Inflammatory macrophage treated with lipopolysaccharide for 4 hours (primary cell): ENCODE data around the gene CANT1.
"Not testable (repeated sequence)": the region's sequence is repeated elsewhere in the genome, so short reads cannot be mapped to it uniquely, and the experiment has no call there.

Experiments
- DNase-seq: peaks from one replicate; pipeline ENCODE4 v3.0.0-alpha.2; 2020

CANT1 gene

GRCh38 chr17:79027274-79027924, 17.8 kb upstream of the CANT1 start:
- DNase-seq = no peak

GRCh38 chr17:79026376-79027273, 17.1 kb upstream of the CANT1 start:
- no peak for DNase-seq

- no peak for DNase-seq
These were observed 15.6 kb upstream of the CANT1 start for GRCh38 chr17:79024901-79025737.

- DNase-seq = peak; percentile 39
These were observed 14.6 kb upstream of the CANT1 start, which contains the start of gene C1QTNF1 for GRCh38 chr17:79023886-79024771. TSS of gene C1QTNF1 (plus strand) at chr17:79024169. CDS start at chr17:79043969, 19,800 bp downstream.

GRCh38 chr17:79023180-79023705, 13.7 kb upstream of the CANT1 start:
- no peak for DNase-seq

- DNase-seq = no peak
These were observed 13.0 kb upstream of the CANT1 start for GRCh38 chr17:79022507-79022991.

- not testable (repeated sequence) for DNase-seq
These were observed 12.4 kb upstream of the CANT1 start for GRCh38 chr17:79021929-79022328.

GRCh38 chr17:79020631-79021301, 11.2 kb upstream of the CANT1 start:
- DNase-seq = no peak

GRCh38 chr17:79019632-79020584, 10.3 kb upstream of the CANT1 start:
- peak; percentile 80 for DNase-seq

GRCh38 chr17:79019261-79019631, 9.7 kb upstream of the CANT1 start:
- DNase-seq = no peak

GRCh38 chr17:79018370-79018695, 8.8 kb upstream of the CANT1 start:
- DNase-seq = no peak

- no peak for DNase-seq
These were observed 8.2 kb upstream of the CANT1 start for GRCh38 chr17:79017546-79018369.

GRCh38 chr17:79014158-79014758, 4.7 kb upstream of the CANT1 start:
- DNase-seq = no peak

GRCh38 chr17:79012563-79013134, 3.1 kb upstream of the CANT1 start:
- DNase-seq = no peak

GRCh38 chr17:79011451-79012147, 2.0 kb upstream of the CANT1 start:
- DNase-seq = no peak

- no peak for DNase-seq
These were observed 711 bp upstream of the CANT1 start for GRCh38 chr17:79010304-79010646.

- DNase-seq = no peak
These were observed 737 bp downstream of the CANT1 start for GRCh38 chr17:79008666-79009387.
